Measurements from ENCODE around the gene GALNT17.
A peak's percentile ranks its signal among the peaks of the same experiment; 100 is the strongest.

The GALNT17 gene

GRCh38 chr7:71348821-71349681 is 217.1 kb downstream of the GALNT17 start:
- TF ChIP-seq CTCF (conservative IDR thresholded peaks at IDR 0.05), result no peak
- peak overlapping the region; percentile 19; the same call in 1 of the 2 replicates for H3K27ac ChIP-seq

GRCh38 chr7:71349682-71350481 is 217.9 kb downstream of the GALNT17 start:
- H3K27ac ChIP-seq, result no peak overlapping the region
- TF ChIP-seq CTCF (conservative IDR thresholded peaks at IDR 0.05), result no peak

GRCh38 chr7:71350680-71351079 is 218.7 kb downstream of the GALNT17 start:
- no peak for TF ChIP-seq CTCF (conservative IDR thresholded peaks at IDR 0.05)
- no peak overlapping the region for H3K27ac ChIP-seq

GRCh38 chr7:71354716-71355115 is 222.8 kb downstream of the GALNT17 start:
- TF ChIP-seq CTCF (conservative IDR thresholded peaks at IDR 0.05), result no peak
- H3K27ac ChIP-seq, result no peak overlapping the region

- TF ChIP-seq CTCF (conservative IDR thresholded peaks at IDR 0.05), result no peak
- no peak overlapping the region for H3K27ac ChIP-seq
Measured at GRCh38 chr7:71361451-71362032, 229.6 kb downstream of the GALNT17 start.

- no peak for TF ChIP-seq CTCF (conservative IDR thresholded peaks at IDR 0.05)
- H3K27ac ChIP-seq, result no peak overlapping the region
Measured at GRCh38 chr7:71362240-71362639, 230.3 kb downstream of the GALNT17 start.

GRCh38 chr7:71363223-71363622 is 231.3 kb downstream of the GALNT17 start:
- no peak for TF ChIP-seq CTCF (conservative IDR thresholded peaks at IDR 0.05)
- H3K27ac ChIP-seq, result no peak overlapping the region
